ENCODE measurements around the gene TXNRD3.

The TXNRD3 gene

DNA sequence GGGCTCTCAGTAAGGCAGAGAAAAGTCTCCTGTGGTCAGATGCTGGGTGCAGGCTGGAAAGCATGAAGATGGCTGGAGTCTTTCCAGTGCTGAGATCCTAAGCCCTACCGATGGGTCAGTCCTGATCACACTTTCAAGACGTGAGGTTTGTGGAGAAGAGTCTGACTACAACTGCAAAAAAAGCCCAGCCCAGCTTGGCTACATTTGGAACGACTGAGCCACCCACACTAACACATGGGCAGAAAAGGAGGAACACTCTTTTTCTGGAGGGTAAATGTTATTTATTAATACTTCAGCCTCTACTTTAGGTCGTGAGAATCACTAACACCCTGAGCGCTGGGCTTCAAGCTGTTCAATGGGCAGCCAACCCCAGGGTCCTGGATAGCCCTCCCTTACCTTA, 74.2 kb downstream of the TXNRD3 start:
- no peak for DNase-seq

DNA sequence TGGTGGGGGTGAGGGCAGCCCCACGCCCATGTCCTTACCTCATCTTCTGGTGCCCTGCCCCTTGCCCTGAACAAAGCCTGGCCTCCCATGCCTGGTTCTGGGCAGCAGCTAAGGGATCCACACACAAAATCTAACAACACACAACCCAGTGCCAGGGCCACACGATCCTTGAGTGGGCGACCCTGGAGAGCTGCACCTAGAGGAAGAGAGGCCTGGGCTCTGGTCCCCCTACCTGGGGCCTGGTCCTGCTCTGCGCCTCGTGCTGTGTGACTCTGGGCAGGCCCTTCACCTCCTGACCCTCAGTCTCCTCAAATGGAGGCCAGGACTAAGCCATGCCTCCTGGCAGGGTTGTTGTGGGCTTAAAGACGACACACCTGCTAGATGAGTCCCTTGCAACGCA, 76.2 kb downstream of the TXNRD3 start:
- DNase-seq: no peak

GRCh38 chr3:126577261-126577660, 77.7 kb downstream of the TXNRD3 start:
- no peak for DNase-seq

DNA sequence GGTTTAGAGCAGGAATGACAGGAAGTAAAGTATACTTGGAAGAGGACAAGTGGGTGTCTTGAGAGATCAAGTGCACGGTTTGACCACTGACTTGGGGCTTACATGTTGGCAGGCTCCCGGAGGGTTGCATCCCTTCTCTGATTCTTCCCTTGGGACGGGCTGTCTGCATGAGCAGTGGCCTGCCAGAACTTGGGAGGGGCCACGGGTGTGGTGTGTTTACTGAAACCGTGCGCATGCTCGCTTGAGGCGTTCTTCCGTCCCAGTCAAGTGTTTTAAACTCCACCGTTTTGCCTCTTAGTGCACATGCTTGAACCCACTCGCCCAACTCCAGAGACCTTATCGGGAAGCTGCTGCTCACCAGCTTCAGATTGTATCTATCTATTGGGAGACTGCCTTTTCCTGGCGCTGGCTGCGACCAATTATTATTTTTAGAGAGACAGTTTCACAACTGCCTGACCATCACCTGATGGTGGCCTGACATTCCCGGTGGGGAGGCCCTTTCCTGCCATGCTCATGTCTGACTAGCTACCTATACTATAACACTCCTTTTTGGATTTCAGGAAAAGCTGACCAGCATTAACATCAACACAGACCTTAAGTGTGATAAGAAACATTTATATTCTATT, 81.3 kb downstream of the TXNRD3 start:
- DNase-seq: no peak

GRCh38 chr3:126571078-126571477, 83.8 kb downstream of the TXNRD3 start:
- no peak for DNase-seq

DNA sequence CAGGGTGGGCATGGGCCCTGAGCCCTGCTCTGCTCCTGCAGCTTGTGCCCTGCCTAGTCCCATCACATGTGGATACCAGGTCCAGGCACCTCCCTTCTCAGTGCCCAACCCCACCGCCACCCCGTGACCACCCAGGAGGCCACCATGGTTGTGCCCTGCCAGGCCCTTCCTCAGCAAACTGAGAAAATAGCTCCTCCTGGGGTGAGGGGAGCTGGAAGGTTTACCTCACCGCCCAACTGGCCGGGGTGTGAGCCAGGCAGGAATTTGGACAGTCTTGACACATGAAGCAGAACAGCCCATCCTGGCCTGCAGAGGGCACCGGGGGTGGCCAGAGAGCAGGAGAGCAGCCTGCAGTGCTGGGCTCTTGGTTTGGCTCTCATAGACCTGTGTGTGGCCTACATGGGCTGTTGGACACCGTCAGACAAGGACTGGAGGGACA, 84.8 kb downstream of the TXNRD3 start:
- no peak for DNase-seq

DNA sequence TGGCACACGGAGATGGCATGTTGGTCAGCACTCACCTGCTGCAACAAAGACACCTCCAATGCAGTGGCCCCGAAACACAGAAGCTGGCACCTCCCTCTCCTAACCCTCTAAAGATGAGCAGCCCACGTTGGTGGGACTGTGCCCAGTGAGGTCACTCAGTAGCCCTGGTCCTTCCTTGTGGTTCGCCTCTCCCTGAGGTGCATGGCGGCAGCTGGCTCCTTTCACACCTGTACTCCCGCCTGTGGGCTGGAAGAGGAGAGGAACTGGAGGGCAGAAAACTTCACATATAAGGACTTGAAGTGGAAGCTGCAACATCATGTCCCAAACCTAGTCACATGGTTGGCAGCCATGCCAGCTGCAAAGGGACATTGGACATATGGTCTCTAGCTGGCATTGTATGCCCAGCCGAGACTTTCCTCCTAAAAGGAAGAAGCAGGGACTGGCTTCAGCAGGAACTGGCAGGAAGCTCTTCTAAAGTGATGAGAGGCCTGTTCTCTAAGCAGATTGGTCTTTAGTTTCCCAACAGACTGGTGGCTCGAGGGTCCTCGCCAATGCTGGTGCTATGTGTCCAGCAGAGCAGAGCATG, 85.4 kb downstream of the TXNRD3 start:
- no peak for DNase-seq

GRCh38 chr3:126568776-126569342, 86.1 kb downstream of the TXNRD3 start:
- no peak for DNase-seq

DNA sequence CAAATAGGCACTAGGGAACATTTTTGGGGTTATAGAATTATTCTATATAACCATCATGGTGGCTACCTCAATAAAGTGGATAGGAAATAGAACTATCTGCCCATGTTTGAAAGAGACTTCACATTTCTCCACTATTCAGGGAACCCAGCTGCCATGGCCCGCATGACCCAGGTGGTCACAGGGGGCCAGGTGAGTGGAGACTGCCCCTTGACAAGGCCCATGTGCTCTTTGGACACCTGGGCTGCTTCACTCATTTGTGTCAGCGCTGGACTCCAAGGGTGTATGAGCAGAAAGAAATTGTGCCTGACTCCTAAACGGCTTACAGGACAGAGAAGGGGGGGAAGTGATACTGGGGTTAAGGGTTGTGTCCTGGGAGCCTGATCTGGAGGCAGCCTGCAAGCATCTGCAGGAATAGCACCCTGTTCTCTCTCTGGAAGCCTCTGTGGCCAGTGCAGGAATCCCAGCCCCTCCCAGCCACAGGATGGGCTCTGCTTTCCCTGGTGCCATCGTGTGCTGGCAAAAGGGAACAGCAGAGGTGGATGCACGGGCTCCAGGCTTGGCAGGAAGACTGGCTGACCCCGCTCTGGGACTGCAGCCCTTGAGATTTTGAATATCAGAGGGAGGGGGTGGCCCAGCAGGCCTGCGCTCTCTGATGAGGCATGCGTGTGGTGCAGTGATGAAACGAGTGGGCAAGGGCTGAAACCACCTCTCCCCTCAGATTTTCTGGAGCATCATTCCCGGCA, 87.1 kb downstream of the TXNRD3 start:
- no peak for DNase-seq

DNA sequence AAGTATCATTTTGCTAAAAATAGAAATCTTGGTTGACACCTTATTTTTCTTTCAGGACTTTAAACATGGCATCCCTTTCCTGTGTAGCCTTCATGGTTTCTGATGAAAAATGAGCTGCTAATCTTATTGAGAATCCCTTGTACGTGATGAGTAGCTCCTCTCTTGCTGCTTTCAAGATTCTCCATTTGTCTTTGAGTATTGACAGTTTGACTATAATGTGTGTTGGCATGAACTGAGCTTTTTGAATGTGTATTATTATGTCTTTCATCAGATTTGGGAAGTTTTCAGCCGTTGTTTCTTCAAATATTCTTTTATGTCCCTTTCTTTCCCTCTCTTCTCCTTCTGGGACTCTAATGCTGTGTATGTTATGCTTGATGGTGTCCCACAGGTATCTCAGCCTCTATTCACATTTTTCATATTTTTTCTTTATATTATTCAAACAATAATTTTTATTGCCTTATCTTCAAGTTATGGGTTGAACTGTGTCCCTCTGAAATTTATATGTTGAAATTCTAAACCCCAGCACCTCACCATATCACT, 92.1 kb downstream of the TXNRD3 start:
- DNase-seq: no peak

DNA sequence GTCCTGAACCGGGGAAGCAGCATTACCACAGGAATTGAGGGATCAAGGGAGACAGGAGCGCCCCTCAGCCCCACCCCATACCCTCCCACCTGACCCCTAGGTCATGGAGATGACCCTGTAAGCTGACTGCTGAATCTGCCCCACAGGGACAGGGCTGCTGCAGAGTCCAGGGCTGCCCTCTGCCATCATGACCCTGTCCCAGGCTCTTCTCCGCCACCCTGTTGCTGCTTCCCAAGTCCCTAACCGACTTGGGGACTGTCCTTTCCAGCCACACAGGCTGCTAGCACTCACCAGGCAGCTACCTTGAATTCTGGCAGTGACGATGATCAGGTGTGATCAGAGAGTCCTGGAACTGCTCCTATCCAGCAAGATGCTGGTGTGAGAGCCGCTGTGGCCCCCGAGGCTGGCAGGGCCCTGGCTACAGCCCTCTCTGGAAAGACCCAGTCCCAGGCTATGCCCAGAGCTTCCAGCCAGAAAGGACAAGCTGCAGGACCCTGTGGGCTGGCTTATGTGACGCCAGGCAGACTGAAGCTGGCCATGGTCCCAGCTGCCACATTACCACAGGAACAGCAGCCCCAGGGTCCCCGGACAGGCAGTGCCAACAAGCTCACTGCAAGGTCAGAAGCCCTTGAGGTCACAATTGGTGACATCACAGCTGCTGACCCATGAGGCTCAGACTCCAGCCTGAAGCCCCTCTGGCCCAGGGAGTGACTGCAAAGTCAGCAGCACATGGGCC, 96.4 kb downstream of the TXNRD3 start, which contains the start of gene C3orf22:
Gene C3orf22, minus strand, starts transcription at position 597 of the 736 bp plus-strand sequence. CDS start 5,542 bp downstream, outside the sequence.
- DNase-seq: no peak

GRCh38 chr3:126557761-126558160, 97.2 kb downstream of the TXNRD3 start:
- DNase-seq: no peak

DNA sequence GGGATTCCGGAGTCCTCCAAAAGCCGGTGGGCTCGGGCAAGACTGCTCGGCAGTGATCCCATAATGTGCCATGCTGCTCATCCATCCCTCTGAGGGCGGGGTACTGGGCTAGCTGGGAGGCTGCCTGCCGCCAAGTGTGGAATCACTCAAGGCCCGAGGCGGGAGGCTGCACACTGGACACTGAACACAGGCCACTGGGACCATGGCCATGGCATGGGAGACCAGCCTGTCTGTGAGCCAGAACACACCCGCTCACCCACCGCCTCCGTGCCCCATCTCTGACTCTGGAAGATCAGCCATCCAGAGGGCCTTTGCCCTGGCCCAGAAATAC, 97.5 kb downstream of the TXNRD3 start:
- no peak for DNase-seq
